ENCODE measurements around the gene PRR16.

The PRR16 gene

DNA sequence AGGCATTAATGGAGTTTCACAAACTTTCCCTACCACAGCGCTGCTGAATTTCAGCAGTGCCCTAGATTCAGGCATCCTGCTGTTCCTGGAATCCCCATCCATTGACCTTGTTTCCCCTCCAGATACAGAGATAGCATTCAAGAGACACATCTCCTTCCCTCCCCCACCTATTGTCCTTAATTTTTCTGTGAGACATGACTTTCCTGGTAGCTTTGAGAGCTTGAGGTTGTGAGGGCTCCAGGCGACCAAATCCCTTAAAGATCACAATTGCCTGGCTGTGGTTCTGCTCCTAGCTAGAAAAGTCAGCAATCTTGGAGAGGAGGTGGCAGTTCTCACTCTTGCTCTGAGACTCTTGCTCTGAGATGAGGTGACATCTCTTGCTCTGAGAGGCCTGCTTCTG, 48.0 kb downstream of the PRR16 start:
- no peaks in the 10 kb centered on the region for H3K36me3 Mint-ChIP-seq (ENCODE audit: low read depth)
- no peaks in the 10 kb centered on the region for H3K9me3 Mint-ChIP-seq
- H3K4me3 Mint-ChIP-seq = no peak overlapping the region
- no peak overlapping the region for H3K27ac Mint-ChIP-seq
- intact Hi-C loops (cut with micrococcal nuclease) = no loop called here
- no peaks in the 10 kb centered on the region for H3K4me1 Mint-ChIP-seq (ENCODE audit: low read depth)
- H3K27me3 Mint-ChIP-seq = no peaks in the 10 kb centered on the region

DNA sequence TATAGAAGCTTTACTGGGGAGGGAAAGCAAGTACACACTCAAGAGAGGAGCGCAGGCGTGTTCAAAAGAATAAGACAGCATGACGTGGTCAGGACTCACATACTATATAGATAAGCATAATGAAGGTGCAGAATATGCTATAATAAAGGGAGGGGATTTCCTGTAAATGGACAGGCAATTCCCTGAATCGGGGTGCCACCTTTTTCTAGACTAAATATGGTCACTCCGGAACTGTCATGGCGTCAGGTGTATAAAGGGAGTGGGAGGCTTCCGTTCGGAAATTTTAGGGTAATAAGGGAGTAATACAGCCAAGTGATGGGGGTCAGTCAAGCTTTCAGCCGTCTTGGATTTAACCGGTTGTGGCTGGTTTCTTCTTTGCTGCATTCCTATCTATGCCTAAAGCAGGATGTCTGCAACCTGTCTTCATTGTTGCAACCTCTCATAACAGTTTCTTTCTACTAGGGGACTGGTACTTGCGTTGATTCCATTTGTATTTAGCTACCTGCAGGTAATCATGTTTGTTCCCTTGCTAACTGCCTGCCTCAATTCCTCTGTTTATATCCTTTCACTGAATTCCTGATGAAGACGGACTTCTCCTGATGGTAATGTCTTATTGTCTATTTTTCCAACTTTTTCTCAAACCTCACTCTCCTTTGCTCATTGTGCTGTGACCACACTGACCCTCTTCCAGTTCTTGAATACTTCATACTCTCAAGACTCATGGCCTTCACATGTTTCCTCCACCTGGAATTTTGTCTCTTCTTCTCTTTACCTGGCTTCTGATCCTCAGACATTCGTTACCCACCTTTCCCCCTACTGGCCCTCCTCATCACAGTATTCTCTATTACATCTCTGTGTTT, 48.9 kb downstream of the PRR16 start:
- no peaks in the 10 kb centered on the region for H3K27me3 Mint-ChIP-seq
- H3K9me3 Mint-ChIP-seq = no peaks in the 10 kb centered on the region
- H3K4me1 Mint-ChIP-seq (ENCODE audit: low read depth) = no peaks in the 10 kb centered on the region
- H3K27ac Mint-ChIP-seq = no peak overlapping the region
- H3K36me3 Mint-ChIP-seq (ENCODE audit: low read depth) = no peaks in the 10 kb centered on the region
- no peak overlapping the region for H3K4me3 Mint-ChIP-seq
- intact Hi-C loops (cut with micrococcal nuclease) = no loop called here

DNA sequence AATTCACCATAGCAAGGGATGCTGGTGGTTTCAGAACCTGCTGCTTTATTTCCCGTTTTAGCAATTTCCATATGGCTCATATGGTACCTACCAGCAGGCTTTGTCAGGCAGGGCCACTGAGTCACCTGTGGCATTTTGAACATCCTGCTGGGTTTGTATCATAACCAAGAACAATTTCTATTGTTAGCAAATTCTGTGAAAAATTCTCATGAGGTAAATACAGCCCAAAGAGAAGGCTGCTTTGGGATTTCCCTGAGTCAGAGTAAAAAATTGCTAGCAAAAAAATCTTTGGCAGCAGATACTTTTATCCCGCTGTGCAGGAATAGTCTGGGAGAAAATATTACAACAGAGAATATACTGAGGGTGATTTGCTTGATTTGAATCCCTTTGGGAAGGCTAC, 52.7 kb downstream of the PRR16 start:
- intact Hi-C loops (cut with micrococcal nuclease) = no loop called here
- H3K27ac Mint-ChIP-seq = no peak overlapping the region
- no peak overlapping the region for H3K4me3 Mint-ChIP-seq
- no peaks in the 10 kb centered on the region for H3K27me3 Mint-ChIP-seq
- H3K4me1 Mint-ChIP-seq (ENCODE audit: low read depth) = no peaks in the 10 kb centered on the region
- H3K36me3 Mint-ChIP-seq (ENCODE audit: low read depth) = no peaks in the 10 kb centered on the region
- H3K9me3 Mint-ChIP-seq = no peaks in the 10 kb centered on the region

DNA sequence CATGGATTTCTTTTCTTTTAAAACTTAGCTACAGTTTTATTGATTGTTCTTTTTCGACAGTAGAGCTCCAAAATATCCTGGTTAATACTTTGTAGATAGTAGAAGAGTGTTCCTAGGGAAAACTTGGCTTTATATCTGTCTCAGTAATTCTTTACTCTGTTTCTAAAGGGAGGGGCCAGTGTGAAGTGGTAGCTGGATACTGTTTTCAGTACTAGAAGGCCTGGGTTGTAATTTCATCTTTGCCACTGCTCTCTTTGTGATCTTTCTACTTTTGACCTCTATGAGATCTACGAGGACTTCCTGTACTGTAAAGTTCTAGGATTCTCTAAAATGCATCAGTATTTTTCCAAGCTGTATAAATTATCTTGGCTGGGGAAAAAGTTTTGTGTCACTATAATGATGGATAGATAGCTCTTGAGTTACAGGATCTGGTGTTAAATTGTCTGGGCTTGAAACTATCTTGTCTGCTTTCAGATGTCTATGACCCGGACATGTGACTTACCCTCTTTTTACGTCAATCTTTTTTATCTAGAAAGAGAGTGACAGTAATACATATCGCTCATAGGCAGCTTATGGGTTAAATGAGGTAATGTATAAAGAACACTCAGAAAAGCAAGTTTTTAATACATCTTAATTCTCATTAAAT, 53.6 kb downstream of the PRR16 start:
- Mint-ChIP-seq H3K27ac (no peak overlapping the region), H3K27me3 (no peaks in the 10 kb centered on the region), H3K36me3 (ENCODE audit: low read depth) (no peaks in the 10 kb centered on the region), H3K4me1 (ENCODE audit: low read depth) (no peaks in the 10 kb centered on the region), H3K9me3 (no peaks in the 10 kb centered on the region), H3K4me3 (no peak overlapping the region)
- intact Hi-C loops (cut with micrococcal nuclease) = no loop called here

DNA sequence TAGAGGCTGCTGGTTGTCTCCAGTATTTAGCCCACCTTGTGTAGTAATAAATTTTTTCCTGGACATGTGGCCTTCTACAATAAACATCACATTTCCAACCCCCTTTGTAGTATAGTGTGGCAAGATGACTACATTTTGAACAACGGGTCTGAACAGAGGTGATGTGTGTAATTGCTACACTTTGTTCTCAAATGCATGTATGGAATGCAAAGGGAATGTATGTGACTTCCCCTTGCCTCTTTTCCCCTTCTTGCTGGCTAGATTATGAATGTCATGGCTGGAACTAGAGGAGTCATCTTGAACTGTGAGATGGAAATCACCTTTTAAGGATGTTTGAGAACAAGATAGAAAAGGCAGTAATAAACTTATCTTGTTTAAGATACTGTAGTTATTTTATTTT, 54.5 kb downstream of the PRR16 start:
- H3K27me3 Mint-ChIP-seq = no peaks in the 10 kb centered on the region
- intact Hi-C loops (cut with micrococcal nuclease) = no loop called here
- no peaks in the 10 kb centered on the region for H3K36me3 Mint-ChIP-seq (ENCODE audit: low read depth)
- no peak overlapping the region for H3K4me3 Mint-ChIP-seq
- no peaks in the 10 kb centered on the region for H3K4me1 Mint-ChIP-seq (ENCODE audit: low read depth)
- H3K9me3 Mint-ChIP-seq = no peaks in the 10 kb centered on the region
- H3K27ac Mint-ChIP-seq = no peak overlapping the region

DNA sequence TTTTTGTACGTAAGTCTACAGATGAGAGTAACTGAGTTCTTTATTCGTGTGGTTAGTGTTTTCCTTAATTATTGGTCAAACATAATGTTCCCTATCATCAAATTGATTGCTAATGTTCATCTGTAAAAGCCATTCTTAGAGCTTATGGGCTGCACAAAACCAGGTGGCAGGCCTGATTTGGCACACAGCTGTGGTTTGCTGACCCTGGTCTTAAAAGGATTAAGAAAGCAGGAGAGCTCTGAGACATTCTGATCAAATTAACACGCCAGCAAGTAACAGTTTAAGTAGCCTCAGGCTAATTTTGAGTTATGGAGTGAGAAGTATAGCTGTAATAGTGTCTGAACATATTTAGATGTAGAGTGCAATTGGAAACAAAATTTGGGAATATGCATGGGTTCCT, 63.2 kb downstream of the PRR16 start:
- Mint-ChIP-seq H3K4me3 (no peak overlapping the region), H3K4me1 (ENCODE audit: low read depth) (no peaks in the 10 kb centered on the region), H3K27ac (no peak overlapping the region), H3K9me3 (no peaks in the 10 kb centered on the region), H3K36me3 (ENCODE audit: low read depth) (no peaks in the 10 kb centered on the region), H3K27me3 (no peaks in the 10 kb centered on the region)
- intact Hi-C loops (cut with micrococcal nuclease) = no loop called here

DNA sequence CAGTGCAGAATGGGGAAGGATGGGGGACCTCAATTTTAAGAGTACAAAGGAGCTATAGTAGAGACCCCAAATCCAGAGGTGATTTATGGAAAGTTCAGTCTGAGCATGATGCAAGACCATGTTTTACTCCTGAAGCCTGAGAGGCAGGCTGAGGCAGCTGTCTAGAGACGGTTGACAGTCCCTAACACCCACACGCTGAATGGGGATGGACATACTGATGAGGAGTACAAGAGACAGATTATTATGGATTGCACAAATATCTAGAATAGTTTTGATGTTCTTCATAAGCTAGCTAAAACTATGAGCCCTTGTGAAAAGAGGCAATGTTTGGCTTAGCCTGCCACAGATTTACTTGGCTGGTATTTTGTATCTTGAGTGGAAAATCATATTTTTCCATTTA, 64.5 kb downstream of the PRR16 start:
- Mint-ChIP-seq H3K4me3 (no peak overlapping the region), H3K27ac (no peak overlapping the region), H3K9me3 (no peaks in the 10 kb centered on the region), H3K36me3 (ENCODE audit: low read depth) (no peaks in the 10 kb centered on the region), H3K4me1 (ENCODE audit: low read depth) (no peaks in the 10 kb centered on the region), H3K27me3 (no peaks in the 10 kb centered on the region)
- intact Hi-C loops (cut with micrococcal nuclease) = no loop called here

DNA sequence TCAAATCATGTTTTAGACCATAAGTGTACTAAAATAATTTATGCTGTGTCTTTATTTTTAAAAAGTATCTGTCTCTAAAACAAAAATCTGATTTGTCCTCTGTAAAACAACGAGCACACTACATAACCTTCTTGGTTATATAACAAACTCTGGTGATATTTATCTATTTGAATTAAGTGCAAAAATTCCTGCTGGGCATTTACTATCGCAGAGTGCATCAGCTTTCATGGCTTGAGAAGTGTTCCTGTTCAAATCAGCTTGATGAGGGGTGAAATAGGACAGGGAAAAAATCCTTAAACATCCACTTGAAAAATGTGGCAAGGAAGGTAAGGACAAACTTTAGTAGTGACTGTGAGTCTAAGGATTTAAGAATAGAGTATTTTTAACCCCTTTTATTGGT, 65.3 kb downstream of the PRR16 start:
- intact Hi-C loops (cut with micrococcal nuclease) = no loop called here
- H3K9me3 Mint-ChIP-seq = no peaks in the 10 kb centered on the region
- no peak overlapping the region for H3K27ac Mint-ChIP-seq
- no peak overlapping the region for H3K4me3 Mint-ChIP-seq
- no peaks in the 10 kb centered on the region for H3K27me3 Mint-ChIP-seq
- H3K4me1 Mint-ChIP-seq (ENCODE audit: low read depth) = no peaks in the 10 kb centered on the region
- H3K36me3 Mint-ChIP-seq (ENCODE audit: low read depth) = no peaks in the 10 kb centered on the region

DNA sequence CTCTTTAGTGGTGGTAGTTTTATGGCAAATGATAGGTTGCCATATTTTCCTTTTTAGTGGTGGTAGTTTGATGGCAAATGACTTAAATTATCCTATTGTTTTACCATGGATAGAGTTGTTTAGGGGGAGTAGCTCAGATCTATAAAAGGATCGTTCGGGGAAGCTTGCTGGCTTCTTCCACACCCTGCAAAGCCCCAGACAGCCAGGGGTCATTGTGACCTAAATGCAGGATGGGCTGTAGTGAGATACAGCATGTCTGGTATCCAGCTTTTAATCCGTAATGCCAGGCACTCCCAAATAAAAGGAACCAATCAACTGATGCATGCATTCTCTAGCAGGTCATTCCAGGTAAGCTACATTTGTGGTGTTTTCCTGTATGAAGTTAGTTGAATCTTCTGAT, 67.1 kb downstream of the PRR16 start:
- H3K4me3 Mint-ChIP-seq = no peak overlapping the region
- no peak overlapping the region for H3K27ac Mint-ChIP-seq
- H3K4me1 Mint-ChIP-seq (ENCODE audit: low read depth) = no peaks in the 10 kb centered on the region
- H3K36me3 Mint-ChIP-seq (ENCODE audit: low read depth) = no peaks in the 10 kb centered on the region
- H3K27me3 Mint-ChIP-seq = no peaks in the 10 kb centered on the region
- no peaks in the 10 kb centered on the region for H3K9me3 Mint-ChIP-seq
- intact Hi-C loops (cut with micrococcal nuclease) = no loop called here

DNA sequence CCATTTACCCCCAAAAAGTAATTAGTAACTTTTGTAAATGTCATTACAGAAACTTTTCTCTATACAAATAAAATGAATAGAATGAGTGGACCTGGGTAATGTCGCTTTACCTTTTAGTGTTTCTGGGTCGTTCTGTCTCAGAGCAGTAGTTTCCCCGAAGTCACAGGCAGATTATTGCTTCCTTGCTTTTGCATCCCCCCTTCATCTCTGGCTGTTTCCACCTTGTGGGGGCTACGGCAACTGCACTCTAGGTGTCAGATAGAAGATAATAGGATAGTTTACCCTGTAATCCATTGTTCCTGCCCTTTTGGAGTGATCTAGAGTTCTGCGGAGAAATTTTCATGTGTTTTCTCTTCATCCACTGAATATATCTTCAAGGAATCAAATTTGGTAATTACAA, 68.7 kb downstream of the PRR16 start:
- no peak overlapping the region for H3K27ac Mint-ChIP-seq
- intact Hi-C loops (cut with micrococcal nuclease) = no loop called here
- no peaks in the 10 kb centered on the region for H3K36me3 Mint-ChIP-seq (ENCODE audit: low read depth)
- no peak overlapping the region for H3K4me3 Mint-ChIP-seq
- H3K9me3 Mint-ChIP-seq = no peaks in the 10 kb centered on the region
- H3K4me1 Mint-ChIP-seq (ENCODE audit: low read depth) = no peaks in the 10 kb centered on the region
- no peaks in the 10 kb centered on the region for H3K27me3 Mint-ChIP-seq

DNA sequence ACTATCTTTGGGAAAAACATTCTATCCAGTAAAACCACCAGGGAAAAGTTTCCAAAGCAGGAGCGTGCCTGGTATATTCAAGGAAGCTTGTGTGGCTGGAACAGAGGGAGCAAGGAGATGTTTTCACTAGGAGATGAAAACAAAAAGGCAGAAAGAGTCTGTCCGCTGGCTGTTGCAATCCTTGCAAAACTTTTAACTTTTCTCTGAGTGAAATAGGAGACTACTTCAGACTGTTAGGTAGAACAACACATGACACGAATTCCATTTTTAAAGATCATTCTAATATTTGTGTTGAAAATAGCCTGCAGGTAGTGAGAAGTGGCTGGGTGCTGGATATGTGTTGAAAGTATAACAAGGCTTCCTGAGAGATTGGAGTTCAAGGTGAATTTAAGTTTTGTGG, 69.5 kb downstream of the PRR16 start:
- no peaks in the 10 kb centered on the region for H3K4me1 Mint-ChIP-seq (ENCODE audit: low read depth)
- H3K27me3 Mint-ChIP-seq = no peaks in the 10 kb centered on the region
- H3K27ac Mint-ChIP-seq = no peak overlapping the region
- no peaks in the 10 kb centered on the region for H3K36me3 Mint-ChIP-seq (ENCODE audit: low read depth)
- intact Hi-C loops (cut with micrococcal nuclease) = no loop called here
- H3K4me3 Mint-ChIP-seq = no peak overlapping the region
- H3K9me3 Mint-ChIP-seq = no peaks in the 10 kb centered on the region

DNA sequence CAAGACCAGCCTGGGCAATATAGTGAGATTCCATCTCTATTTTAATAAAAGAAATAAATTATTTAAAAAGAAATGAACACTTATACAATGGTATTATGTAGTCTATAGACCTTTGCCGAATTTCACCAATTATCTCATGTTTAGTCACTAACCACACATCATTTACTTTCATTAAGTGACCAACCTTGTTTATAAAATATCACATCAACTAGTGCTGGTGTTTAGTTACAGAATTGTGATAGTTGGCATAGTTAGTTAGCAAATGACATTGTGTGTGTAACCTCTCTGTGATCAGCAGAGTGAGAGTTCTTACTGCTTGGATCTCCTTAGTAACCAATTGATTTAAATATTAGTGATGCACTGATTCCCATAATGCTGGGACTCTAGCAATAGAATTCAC, 71.8 kb downstream of the PRR16 start:
- no peak overlapping the region for H3K4me3 Mint-ChIP-seq
- no peak overlapping the region for H3K27ac Mint-ChIP-seq
- H3K27me3 Mint-ChIP-seq = no peaks in the 10 kb centered on the region
- H3K9me3 Mint-ChIP-seq = no peaks in the 10 kb centered on the region
- H3K4me1 Mint-ChIP-seq (ENCODE audit: low read depth) = no peaks in the 10 kb centered on the region
- intact Hi-C loops (cut with micrococcal nuclease) = no loop called here
- no peaks in the 10 kb centered on the region for H3K36me3 Mint-ChIP-seq (ENCODE audit: low read depth)

DNA sequence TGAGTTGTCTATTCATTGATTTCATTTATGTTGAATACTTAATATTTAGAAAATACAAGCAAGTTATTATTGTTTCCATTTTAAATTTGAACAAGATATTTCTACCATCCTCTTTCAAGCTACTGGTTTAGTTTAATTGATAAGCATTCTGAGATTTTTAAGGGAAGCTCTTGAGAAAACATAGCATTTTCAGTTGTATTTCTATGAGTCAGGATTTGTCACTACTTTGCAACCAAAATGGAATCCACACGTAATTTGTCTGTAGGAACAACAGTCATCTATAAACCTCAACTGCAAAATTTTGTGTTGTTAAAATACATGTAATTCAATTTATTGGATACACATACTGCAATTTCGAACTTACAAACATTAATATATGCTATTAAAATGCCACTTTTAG, 74.0 kb downstream of the PRR16 start:
- Mint-ChIP-seq H3K9me3 (no peaks in the 10 kb centered on the region), H3K27ac (no peak overlapping the region), H3K36me3 (ENCODE audit: low read depth) (no peaks in the 10 kb centered on the region), H3K4me1 (ENCODE audit: low read depth) (no peaks in the 10 kb centered on the region), H3K27me3 (no peaks in the 10 kb centered on the region), H3K4me3 (no peak overlapping the region)
- intact Hi-C loops (cut with micrococcal nuclease) = no loop called here

DNA sequence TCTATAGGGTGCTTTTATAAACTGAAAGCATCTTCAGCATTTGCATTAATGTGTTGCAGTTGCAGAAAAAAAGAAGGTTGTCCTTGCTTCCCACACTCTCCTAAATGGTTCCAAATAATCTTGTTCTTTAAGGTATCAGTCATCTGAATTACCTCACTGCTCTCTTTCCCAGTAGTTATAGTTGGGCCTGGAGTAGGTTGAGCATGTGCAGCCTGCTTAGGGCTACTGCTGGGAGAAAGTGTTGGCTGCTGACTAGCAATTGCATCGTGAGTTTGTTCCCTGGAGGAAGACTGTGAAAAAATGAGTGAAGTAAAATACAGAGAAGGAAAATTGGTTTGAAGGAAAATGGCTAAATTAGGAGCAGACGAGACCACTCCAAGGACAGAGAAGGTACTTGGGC, 74.5 kb downstream of the PRR16 start:
- Mint-ChIP-seq H3K4me1 (ENCODE audit: low read depth) (no peaks in the 10 kb centered on the region), H3K27ac (no peak overlapping the region), H3K36me3 (ENCODE audit: low read depth) (no peaks in the 10 kb centered on the region), H3K4me3 (no peak overlapping the region), H3K9me3 (no peaks in the 10 kb centered on the region), H3K27me3 (no peaks in the 10 kb centered on the region)
- intact Hi-C loops (cut with micrococcal nuclease) = no loop called here

DNA sequence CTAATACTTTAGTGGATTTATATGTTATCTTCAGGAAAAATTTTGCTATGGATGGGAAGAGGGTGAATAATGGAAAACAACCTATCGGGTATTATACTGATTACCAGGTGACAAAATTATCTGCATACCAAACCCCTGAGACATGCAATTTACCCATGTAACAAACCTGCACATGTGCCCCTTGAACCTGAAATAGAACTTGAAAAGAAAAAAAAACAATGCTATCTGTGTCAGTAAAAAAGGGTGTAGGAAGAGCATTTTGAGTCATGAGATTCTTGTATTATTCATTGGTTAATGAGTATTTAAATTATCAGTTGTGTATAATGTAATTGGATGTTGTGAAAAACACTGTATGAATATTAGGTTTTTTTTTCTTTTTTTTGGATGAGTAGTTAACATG, 75.4 kb downstream of the PRR16 start:
- intact Hi-C loops (cut with micrococcal nuclease) = no loop called here
- Mint-ChIP-seq H3K9me3 (no peaks in the 10 kb centered on the region), H3K4me3 (no peak overlapping the region)

More for the DNA sequence above, 75.4 kb downstream of the PRR16 start:
- Mint-ChIP-seq H3K4me1 (ENCODE audit: low read depth) (no peaks in the 10 kb centered on the region), H3K36me3 (ENCODE audit: low read depth) (no peaks in the 10 kb centered on the region), H3K27me3 (no peaks in the 10 kb centered on the region), H3K27ac (no peak overlapping the region)
